SK-N-DZ (cell line): ENCODE data around the gene CDKAL1.
"Not testable (repeated sequence)": the region's sequence is repeated elsewhere in the genome, so short reads cannot be mapped to it uniquely, and the experiment has no call there.

Experiments used
- DNase-seq: peaks from one replicate; pipeline ENCODE4 v3.0.0-alpha.2; 2015; ENCODE audit warnings: low spot score

The CDKAL1 gene

DNA sequence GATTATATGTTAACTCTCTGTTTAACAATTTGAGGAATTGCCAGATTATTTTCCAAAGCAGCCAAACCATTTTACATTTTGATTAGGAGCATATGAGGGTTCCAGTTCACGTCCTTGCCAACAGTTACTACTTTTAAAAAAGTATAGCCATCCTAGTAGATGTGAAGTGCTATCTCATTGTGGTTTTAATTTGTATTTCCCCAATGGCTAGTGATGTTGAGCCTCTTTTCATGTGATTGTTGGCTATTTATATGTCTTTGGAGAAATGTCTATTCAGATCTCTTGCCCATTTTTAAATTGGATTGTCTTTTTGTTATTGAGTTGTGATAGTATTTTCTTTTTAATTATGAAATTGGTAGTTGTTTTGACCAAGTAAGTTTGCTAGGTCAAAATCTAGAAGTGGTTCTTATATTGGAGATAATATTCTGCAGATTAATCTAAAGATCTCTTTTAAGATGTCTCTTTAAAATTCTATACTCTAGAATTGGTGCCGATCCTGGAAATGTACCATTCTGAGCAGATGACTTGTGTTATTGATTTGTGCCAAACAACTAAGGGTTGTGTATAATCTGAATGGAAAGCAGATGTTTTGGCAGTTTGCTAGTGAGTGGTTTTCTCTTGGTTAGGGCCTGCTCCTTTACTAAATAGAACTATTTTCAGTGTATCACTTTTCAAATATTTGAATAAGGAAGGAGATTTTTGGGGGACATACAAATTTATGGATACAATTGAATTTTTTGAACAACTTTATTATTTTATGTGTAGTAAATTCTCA, 99.5 kb downstream of the CDKAL1 start:
- DNase-seq: no peak

- DNase-seq: no peak
Measured at GRCh38 chr6:20639161-20639560, 104.9 kb downstream of the CDKAL1 start.

- no peak for DNase-seq
Measured at GRCh38 chr6:20640181-20640580, 105.9 kb downstream of the CDKAL1 start.

DNA sequence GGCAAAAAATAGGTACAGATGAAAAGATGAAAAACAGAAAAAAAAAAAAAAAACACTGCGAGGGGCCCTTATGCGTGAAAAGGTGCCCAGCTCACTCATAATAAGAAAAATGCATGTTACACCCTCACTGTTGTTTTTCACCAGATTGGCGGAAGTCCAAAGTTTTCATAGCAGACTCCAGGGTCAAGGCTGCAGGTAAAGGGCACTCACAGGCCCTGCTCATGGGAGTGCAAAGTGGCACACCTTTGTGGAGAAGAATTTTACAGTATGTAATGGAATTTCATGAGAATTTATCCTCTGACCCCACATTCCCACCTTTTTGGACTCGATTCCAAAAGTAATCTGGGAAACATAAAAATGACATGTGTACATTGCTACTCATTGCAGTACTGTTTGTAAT, 108.2 kb downstream of the CDKAL1 start:
- no peak for DNase-seq

DNA sequence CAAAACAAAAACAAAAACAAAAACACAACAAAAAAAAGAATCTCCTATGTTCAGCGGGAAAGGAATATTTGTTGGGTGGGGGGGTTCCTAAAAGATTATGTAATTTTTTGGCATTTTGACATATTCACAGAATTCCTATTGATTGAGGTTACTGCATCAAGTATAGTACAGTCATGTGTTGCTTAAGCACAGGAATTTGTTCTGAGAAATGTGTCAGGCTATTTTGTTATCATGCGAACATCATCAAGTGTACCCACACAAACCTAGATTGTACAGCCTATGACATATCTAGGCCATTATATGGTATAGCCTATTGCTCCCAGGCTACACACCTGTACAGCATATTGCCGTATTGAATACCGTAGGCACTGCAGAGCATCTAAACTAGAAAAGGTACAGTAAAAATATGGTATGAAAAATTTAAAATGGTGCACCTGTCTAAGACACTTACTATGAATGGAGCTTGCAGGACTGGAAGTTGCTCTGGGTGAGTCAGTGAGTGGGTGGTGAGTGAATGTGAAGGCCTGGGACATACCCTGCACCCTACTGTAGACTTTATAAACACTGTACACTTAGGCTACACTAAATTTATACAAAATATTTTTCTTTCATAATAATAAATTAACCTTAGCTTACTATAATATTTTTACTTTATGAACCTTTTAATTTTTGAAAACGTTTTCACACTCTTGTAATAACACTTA, 110.6 kb downstream of the CDKAL1 start:
- DNase-seq: no peak

- not testable (repeated sequence) for DNase-seq
Measured at GRCh38 chr6:20645572-20645971, 111.3 kb downstream of the CDKAL1 start.

DNA sequence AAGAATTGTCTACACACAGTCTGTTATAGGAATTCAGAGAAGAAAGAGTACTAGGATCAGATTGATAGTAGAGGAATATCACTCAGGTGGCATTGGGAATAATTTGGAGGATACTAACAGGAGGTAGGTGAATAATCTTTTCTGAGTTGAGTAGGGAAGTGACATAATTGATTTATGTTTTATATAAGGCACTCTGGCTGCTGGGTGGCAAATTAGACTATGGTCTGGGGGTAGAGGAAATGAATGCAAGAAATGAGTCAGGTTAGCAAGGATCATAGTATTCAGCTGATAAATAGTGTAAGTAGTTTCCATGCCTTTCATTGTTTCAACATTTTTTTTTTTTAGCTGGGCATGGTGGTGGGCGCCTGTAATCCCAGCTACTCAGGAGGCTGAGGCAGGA, 113.3 kb downstream of the CDKAL1 start:
- no peak for DNase-seq

GRCh38 chr6:20649696-20650470, 115.6 kb downstream of the CDKAL1 start:
- DNase-seq: not testable (repeated sequence)

- DNase-seq: no peak
Measured at GRCh38 chr6:20652299-20653084, 118.2 kb downstream of the CDKAL1 start.

DNA sequence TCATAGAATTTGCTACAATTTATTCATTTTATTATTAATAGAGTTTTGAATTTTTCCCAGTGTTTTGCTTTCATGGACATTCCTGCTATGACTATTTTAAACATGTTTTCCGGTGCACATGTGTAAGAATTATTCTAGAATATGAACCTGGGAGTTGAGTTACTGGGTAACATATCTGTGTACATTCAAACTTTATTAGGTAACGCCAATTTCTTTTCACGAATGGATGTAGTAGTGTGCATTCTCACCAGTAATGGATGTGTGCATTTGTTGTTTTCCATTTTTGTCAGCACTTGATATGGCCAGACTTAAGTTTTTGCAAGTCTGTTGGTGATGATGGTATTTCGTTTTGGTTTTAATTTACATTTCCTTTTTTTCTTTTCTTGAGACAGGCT, 118.8 kb downstream of the CDKAL1 start:
- no peak for DNase-seq

GRCh38 chr6:20655317-20655716, 121.1 kb downstream of the CDKAL1 start:
- no peak for DNase-seq

DNA sequence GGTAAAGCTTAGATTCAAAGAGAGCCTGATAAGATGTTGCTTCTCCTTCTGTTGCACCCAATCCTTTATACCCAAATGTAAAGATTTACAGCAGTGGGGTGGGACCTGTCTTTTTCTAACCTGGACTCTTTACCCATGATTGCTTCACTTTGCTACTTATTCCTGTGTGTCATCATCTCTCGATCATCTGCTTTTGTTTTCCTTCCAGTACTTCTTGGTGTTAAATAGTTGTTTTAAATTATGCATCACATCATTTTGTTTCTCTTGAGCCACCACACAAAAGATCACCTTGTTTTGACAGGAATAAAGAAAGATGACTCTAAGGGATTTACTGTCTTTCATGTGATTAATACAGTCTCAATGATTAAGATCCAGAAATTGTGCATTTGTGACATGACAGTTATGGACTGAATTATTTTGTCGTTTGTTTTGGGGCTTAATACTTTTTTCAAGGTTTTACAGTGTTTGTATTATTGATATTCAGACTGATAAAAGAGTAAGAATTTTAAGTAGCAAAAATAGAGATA, 123.1 kb downstream of the CDKAL1 start:
- DNase-seq: no peak

GRCh38 chr6:20658053-20658452, 123.8 kb downstream of the CDKAL1 start:
- DNase-seq: no peak

DNA sequence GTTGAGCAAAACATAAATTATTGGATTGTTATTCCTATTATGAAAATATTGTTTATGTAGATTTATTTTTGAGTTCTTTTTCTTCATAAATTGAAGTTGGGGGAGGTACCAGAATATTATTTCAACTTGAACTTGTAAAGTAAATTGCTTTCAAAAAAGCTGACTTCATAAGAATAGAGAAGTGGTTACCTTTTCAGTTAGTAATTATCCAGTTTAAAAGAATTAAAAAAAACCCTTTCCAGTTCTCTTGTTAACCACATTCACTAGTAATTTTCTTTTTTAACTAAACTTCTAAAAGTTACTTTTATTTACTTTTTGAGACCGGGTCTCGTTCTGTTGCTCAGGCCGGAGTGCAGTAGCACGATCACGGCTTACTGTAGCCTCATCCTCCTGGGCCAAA, 124.3 kb downstream of the CDKAL1 start:
- DNase-seq: no peak

DNA sequence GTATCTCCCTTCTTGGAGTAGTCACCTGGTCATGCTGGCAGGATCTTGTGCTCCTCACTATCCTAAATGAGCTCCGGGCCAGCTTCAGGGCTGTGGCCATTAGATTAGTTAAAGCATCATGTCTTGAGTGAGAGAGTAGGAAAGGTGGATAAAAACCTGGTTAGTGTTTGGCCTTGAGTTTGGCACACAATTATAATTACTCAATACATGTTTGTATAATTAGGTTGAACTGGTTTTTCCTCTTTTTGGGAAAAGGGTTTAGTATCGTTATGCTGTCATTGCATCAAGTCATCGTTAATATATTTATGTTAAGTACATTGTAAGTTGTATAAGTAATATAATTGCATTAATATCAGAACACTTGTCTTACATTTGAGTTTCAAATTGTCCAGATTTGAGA, 126.3 kb downstream of the CDKAL1 start:
- no peak for DNase-seq

DNA sequence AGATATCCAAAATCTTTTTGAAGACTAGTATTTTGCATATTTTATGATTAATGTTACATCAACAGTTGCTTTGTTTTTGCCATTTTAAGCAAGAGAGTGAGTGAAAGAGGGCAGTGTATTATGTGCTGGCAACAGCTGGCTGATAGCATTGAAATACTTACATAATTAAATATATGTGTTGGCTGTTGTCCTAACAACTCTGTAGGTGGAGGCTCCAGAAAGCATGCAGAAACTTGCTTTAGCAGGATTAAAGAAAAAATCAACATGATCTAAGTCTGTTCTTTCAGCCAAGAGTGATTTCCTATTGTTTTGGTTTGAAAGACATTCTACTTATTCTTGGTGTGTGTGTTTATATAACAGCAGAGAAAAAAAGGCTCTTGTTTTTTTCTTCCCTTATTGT, 127.5 kb downstream of the CDKAL1 start:
- no peak for DNase-seq

DNA sequence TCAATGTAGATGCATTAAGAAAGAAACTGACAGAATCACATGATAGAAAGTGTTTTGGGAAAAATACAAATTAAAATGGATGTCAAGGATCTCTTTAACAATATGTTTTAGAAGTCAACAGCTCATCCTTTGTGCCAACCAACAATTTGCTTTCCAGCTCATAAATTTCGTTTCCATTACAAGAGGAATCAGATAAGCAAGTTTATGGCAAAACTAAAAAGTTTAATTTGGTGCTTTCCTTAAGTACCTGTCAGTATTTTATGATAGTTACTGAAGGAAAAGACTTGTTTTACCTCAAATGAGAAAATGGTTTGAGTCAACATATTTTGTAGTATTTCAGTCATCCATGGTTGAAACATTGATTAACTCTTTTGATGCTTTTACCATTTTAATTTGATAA, 130.0 kb downstream of the CDKAL1 start:
- no peak for DNase-seq

DNA sequence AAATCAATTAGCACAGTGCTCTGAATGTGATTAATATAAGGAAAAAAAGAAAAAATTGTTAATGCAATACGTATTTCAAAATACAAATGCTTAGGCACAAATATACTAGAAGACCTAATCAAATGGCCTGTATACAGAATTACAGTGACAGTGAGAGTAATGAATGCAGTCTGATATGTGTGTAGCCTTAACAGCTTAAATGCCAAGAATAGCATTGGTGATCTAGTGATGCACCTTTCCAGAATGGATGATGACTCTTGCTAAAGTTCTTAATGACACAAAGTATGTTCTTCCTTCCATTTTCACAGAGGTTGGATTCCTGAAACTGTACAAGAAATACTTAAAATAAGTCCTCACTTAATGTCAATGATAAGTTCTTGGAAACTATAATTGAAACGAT, 131.0 kb downstream of the CDKAL1 start:
- no peak for DNase-seq

DNA sequence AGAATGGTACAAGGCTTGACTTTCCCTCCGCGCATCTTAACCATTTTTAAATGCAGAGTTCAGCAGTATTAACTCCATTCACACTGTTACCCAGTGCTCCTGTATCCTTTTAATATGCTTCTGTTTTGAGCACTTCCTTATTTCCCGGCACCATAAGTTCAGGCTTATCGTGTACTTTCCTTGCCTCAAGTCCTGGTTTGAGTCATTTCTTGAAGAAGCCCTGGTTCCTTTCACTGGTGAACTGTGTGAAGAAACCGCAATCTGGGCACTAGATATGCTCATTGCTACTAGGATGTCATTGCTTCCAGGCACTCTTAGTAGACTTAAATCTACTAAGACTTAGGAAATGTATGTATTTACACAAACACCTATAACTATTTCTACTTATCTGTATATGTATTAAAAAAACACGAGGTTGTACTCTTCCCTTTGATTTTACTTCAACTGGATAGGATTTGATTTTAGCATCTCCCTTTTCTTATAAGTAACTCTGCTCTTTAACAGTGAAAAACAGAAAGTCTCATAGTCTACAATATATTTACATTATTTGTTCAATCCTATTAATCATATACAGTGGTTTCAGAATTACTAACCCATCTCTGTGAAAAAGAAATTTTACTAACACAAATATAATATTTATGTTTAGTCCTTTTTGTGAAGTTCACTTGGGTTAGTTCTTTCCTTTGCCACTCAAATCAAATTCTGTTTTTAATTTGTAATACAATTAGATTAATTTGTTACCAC, 135.5 kb downstream of the CDKAL1 start:
- DNase-seq: no peak

DNA sequence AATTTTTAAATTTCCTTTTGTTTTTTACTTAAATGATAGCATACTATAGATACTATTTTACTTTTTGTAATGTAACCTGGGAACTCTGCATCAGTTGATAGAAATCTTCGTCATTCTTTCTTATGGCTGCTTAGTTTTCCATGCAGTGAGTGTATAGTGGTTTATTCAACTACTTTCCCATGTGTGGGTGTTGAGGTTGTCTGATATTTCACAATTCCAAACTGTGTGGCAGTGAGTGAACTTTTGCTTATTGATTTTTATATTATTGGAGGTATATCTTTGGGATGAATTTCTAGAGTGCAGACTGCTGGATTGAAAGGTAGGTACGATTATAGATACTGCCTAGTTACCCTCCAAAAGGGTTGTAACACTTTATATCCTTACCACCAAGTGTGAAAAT, 136.5 kb downstream of the CDKAL1 start:
- no peak for DNase-seq

DNA sequence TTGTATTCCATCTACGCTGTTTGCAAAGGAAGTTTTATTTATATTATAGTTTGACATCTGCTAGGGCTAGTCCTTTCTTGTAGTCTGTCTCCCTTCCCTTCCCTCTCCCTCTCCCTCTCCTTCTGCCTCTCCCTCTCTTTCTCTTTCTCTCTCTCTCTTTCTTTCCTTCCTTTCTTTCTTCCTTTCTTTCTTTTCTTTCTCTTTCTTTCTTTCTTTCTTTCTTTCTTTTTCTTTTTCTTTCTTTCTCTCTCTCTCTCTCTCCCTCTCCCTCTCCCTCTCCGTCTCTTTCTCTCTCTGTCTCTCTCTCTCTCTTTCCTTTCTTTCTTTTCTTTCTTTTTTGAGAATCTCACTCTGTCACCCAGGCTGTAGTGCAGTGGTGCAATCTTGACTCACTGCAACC, 137.8 kb downstream of the CDKAL1 start:
- DNase-seq: no peak
